Mesothelial cell of epicardium (in vitro differentiated cells): ENCODE data around the gene LHFPL6. TPM values are rescaled to one million over a fixed set of nuclear protein-coding genes. Genes with fewer than 3 reads are reported as not detected.
A peak's percentile ranks its signal among the peaks of the same experiment; 100 is the strongest.

Experiments used
- DNase-seq, 2 experiments: peaks; one replicate each; pipeline ENCODE4 v3.0.0; 2021; ENCODE audit warnings: low spot score in 2 of 2; ENCODE audit not compliant: unreplicated experiment in 2 of 2
- H3K27ac Mint-ChIP-seq: 2 replicates; pipeline ENCODE4 v1.8.0; 2021; ENCODE audit warnings: mixed read lengths
- H3K27me3 Mint-ChIP-seq: 2 replicates; pipeline ENCODE4 v1.8.0; 2021; ENCODE audit warnings: low read depth, mixed read lengths
- H3K36me3 Mint-ChIP-seq: 2 replicates; pipeline ENCODE4 v1.8.0; 2021; ENCODE audit warnings: mixed read lengths
- H3K4me1 Mint-ChIP-seq: 2 replicates; pipeline ENCODE4 v1.8.0; 2021; ENCODE audit warnings: mixed read lengths
- H3K4me3 Mint-ChIP-seq: 2 replicates; pipeline ENCODE4 v1.8.0; 2021; ENCODE audit warnings: mild to moderate bottlenecking, moderate library complexity, mixed read lengths
- H3K9me3 Mint-ChIP-seq: 2 replicates; pipeline ENCODE4 v1.8.0; 2021; ENCODE audit warnings: mixed read lengths
- CTCF ChIP-seq: fragments of 200-600 bp; sonication (generic); IDR thresholded peaks from one replicate; pipeline ENCODE4 v1.5.0; 2021; ENCODE audit warnings: antibody characterized with exemption; ENCODE audit not compliant: unreplicated experiment
- total RNA-seq: library from RNA; stranded (reverse); gene quantifications from 3 replicates; pipeline ENCODE4 v1.2.1, GENCODE V29; 2021

The LHFPL6 gene
- total RNA-seq, 1 donor from 2014 or later = 18.2 TPM

GRCh38 chr13:39577203-39577602 is 25.8 kb downstream of the LHFPL6 start:
- H3K4me3 Mint-ChIP-seq = no peak overlapping the region
- DNase-seq = no peak
- peaks cover 32% of the 10 kb centered on the region for H3K27me3 Mint-ChIP-seq
- peaks cover 2% of the 10 kb centered on the region for H3K36me3 Mint-ChIP-seq
- TF ChIP-seq CTCF = no peak
- no peaks in the 10 kb centered on the region for H3K9me3 Mint-ChIP-seq
- no peak overlapping the region for H3K27ac Mint-ChIP-seq
- peaks cover 21% of the 10 kb centered on the region for H3K4me1 Mint-ChIP-seq

GRCh38 chr13:39575641-39576238 is 27.3 kb downstream of the LHFPL6 start:
- Mint-ChIP-seq H3K4me1 (peaks cover 21% of the 10 kb centered on the region), H3K9me3 (no peaks in the 10 kb centered on the region), H3K27me3 (peaks cover 27% of the 10 kb centered on the region), H3K36me3 (no peaks in the 10 kb centered on the region), H3K4me3 (no peak overlapping the region), H3K27ac (no peak overlapping the region)
- TF ChIP-seq CTCF = no peak
- no peak for DNase-seq

GRCh38 chr13:39571502-39572092 is 31.4 kb downstream of the LHFPL6 start:
- Mint-ChIP-seq H3K9me3 (peaks cover 6% of the 10 kb centered on the region), H3K27ac (no peak overlapping the region), H3K4me3 (no peak overlapping the region), H3K27me3 (peaks cover 20% of the 10 kb centered on the region), H3K4me1 (peaks cover 4% of the 10 kb centered on the region), H3K36me3 (no peaks in the 10 kb centered on the region)
- DNase-seq = no peak
- TF ChIP-seq CTCF = no peak

GRCh38 chr13:39567569-39567968 is 35.4 kb downstream of the LHFPL6 start:
- Mint-ChIP-seq H3K4me3 (no peak overlapping the region), H3K27me3 (peaks cover 7% of the 10 kb centered on the region), H3K27ac (peak overlapping the region; percentile 23), H3K9me3 (peaks cover 6% of the 10 kb centered on the region), H3K36me3 (no peaks in the 10 kb centered on the region), H3K4me1 (peaks cover 30% of the 10 kb centered on the region)
- no peak for TF ChIP-seq CTCF
- DNase-seq = no peak

GRCh38 chr13:39566216-39566869 is 36.6 kb downstream of the LHFPL6 start:
- H3K4me3 Mint-ChIP-seq = no peak overlapping the region
- peaks cover 6% of the 10 kb centered on the region for H3K9me3 Mint-ChIP-seq
- DNase-seq = no peak
- peaks cover 3% of the 10 kb centered on the region for H3K27me3 Mint-ChIP-seq
- peaks cover 31% of the 10 kb centered on the region for H3K4me1 Mint-ChIP-seq
- H3K36me3 Mint-ChIP-seq = no peaks in the 10 kb centered on the region
- TF ChIP-seq CTCF = no peak
- H3K27ac Mint-ChIP-seq = peak overlapping the region; percentile 55
